Measurements from ENCODE around the gene CHRNA7.

GRCh38 chr15:32041294-32041693 lies 11.0 kb downstream of the CHRNA7 start:
- TF ChIP-seq CTCF (IDR thresholded peaks at IDR 0.05; ENCODE audit: low read length), result no peak
- no peak for TF ChIP-seq EZH2 (IDR thresholded peaks at IDR 0.05; ENCODE audit: borderline replicate concordance, low read length)

Data from OCI-LY1 (cell line).